HG03066 (cell line): ENCODE data around the gene LRRC55.

Experiments
- ATAC-seq: cut with Tn5 transposase; IDR thresholded peaks from one replicate; pipeline ENCODE4 v1.9.1; 2021; ENCODE audit warnings: low read depth; ENCODE audit not compliant: unreplicated experiment

LRRC55 gene

DNA sequence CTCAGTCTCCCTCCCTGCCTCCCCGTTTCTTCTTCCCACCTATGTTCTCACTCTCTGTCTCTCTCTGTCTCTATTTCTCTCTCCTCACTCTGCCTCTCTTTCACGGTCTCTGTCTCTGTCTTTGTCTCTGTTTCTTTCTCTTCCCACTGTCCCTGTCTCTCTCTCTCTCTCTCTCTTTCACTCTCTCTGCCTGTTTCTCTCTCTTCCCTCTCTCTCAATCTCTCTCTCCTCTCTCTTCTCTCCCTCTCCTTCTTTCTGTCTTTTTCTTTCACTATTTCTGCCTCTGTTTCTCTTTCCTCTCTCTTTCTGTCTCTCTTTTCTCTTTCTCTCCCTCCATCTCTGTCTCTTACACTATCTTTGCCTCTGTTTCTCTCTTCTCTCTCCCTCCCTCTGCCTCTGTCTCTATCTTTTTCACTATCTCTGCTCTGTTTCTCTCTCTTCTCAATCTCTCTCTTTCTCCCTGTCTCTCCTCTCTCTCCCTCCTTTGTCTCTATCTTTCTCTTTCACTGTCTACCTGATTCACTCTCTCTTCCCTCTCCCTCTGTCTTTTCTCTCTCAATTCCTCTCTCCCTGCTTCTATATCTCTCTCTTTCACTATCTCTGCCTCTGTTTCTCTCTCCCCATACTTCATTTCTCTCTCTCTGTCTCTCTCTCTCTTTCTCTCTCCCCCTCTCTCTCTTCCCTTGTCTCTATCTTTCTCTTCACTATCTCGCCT is 49.9 kb downstream of the LRRC55 start:
- ATAC-seq, result no peak

DNA sequence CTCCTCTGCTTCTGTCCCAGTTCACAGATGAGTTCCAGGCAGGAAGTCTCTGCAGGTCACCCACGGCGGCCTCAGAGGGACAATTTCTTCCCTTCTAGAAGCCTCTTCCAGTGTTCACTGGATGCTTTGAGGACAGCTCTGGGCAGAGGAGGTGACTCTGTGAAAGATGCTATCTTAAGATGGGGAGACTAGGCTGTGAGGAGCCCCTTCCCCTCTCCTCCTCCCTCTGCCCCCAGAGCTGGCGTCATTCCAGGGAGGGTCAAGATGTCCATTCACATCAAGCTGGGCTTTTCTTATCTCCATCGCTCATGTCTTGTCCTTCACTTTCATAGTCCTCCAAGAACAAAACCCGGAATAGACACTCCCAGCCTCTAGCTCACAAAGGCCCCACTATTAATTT is 51.9 kb downstream of the LRRC55 start:
- no peak for ATAC-seq

DNA sequence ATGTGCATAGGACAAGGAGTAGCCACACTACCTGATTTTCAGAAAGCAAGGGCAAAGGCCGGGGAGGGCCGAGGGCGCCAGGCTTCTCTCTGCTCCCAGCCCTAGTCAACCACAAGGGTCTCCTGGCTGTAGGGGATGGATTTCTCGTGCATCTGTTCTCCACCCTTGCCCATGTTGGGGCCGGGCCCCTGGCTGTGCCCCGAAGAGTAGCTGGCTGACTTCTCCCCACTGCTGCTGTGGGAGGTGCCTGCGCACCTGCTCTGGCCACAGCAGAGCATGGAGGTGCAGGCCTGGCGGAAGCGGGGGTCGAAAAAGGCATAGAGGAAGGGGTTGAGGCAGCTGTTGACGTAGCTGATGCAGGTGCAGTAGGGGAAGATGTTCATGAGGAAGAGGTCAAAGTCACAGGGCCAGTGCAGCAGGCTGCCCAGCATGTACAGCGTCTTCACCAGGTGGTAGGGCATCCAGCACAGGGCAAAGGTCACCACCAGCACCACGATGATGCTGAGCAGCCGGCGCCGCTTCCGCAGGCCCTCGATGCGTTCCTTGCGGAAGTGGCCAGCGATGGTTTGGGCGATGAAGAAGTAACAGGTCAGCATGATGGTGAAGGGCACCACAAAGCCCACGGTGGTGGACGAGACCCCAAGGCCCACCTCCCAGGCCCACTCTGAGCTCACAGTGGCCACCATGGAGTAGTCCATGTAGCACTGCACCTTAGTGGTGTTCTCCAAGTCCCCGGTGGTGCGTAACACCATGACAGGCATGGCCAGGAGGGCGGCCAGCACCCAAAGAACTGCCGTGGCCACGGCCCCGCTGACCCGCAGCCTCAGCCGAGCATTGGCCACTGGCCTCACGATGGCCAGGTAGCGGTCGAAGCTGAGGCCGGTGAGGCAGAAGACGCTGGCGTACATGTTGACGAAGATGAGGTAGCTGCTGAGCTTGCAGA is 54.3 kb downstream of the LRRC55 start:
- no peak for ATAC-seq

DNA sequence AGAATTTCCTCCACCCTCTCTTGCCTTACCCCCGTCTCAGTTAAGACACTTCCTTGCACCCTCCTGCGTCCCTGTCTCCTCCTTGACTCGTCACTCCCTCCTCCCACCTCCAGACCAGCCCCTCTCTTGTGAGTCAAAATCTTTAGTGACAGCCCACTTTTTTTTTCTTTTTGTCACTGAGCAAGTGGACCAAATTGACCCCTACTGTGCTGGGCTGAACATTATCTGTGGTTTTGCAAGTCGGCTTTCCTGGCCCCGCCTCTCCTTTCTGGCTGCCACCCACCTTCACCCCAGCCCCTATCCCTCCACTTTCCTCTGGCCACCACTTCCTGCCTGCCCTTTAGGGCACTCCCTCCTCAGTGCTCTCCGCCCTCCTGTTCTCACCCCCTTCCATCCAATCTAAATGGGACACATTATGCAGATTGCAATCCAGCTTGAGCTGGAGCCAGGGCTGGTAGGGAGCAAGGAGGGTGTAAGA is 55.5 kb downstream of the LRRC55 start, which contains the start of gene APLNR:
TSS of gene APLNR (minus strand) at position 47 of the 478 bp plus-strand sequence. CDS start 246 bp downstream, outside the sequence.
- ATAC-seq, result no peak

DNA sequence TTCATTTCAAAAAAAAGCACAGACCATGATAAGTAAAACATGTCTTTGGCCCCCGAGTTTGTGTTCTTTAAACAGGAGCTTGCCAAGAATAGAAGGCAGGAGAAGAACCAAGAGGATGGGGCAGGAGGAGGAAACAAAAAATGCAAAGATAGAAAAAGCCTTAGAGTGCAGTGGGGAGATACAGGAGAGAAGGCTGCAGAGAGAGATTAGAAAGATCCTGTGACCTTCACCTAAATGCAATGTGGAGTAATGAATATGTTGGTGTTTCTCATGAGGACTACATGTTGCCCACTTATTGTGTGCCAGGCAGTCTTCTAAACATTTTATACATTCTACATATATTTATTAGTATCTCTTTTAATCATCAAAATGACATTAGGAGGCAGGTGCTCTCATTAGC is 57.6 kb downstream of the LRRC55 start:
- ATAC-seq, result no peak

DNA sequence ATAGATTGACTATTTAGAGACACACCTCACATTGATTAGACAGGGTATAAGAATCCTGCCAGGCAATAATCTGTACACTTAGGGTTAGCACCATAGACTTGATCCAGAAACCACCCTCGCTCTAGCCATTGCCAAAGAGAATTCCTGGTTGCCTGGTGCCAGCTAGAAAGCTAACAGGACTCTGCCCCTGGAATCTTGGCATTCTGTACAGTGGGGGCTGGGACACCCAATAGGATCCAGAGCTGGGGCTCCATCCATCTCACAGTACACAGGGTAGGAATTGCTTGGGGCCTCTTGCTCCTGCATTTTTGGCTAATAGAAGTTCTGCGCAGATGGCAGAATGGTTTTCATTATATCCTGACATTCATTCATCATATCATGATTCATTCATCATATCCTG is 58.3 kb downstream of the LRRC55 start:
- no peak for ATAC-seq

DNA sequence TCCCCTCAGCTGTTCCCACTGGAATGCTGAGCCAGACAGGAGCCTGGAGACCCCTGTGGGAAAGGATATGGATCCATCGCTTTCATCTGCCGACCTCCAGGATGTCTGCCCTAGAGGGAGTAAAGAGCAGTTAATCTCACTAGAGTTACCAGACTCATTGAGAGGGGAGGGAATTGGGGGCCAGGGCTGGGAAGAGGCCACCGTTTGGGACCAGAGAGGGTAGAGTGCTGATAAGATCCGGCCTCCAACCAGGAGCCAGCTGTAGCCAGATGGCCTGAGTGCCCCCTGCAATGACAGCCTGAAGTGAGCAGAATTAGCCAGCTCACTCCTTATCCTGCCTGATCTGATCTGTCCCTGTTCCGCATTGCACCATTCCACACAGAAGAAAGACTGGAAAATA is 59.0 kb downstream of the LRRC55 start:
- no peak for ATAC-seq
